GM18517 (cell line): ENCODE measurements around the gene RHEB.

Experiments used
- ATAC-seq: cut with Tn5 transposase; IDR thresholded peaks from one replicate; pipeline ENCODE4 v1.9.1; 2021; ENCODE audit warnings: mild to moderate bottlenecking, moderate library complexity; ENCODE audit not compliant: unreplicated experiment

The RHEB gene

DNA sequence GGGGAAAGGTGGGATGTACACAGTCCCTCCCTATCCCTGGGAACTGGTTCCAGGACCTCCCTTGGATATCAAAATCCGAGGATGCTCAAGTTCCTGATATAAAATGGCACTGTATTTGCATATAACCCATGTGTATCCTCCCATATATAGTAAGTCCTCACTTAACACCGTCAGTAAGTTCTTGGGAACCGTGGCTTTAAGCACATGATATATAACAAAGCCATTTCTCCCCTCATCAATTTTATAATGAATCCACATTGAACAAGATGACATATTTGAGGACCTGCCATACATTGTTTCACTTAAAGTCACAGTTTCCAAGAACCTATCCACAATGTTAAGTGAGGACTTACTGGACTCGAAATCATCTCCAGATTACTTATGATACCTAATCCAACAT lies 85.1 kb downstream of the RHEB start:
- no peak for ATAC-seq

DNA sequence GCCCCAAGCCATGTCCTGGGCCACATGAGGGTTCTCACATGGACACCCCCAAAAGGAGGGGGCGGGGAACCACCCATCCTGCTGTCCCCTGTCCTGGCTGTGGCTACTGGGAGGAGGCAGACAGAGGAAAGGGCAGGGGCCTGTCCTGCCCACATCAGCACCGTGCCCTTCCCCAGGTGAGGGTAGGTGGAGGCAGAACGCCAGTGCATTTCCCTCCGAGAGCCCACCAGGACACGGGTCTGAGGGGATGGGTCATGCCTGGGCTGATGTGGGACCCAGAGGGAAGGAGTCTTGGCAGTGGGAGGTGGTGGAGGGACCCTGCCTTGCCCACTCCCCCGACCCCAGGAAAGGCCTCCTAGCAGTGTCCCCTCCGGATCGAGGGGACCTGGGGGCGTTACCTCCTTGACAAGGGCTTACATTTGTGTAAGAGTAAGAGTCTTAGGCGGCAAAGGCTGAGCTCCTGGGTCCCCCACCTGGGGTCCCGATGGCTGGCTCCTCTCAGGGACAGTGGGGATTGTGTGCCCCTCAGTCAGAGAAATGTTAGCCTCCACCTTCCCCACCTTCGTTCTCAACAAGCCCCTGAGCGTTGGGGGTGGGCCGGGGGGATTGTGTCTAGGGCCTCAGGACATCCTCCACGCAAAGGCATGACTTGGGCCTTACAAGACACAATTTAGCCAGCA lies 85.8 kb downstream of the RHEB start:
- ATAC-seq, result no peak

- ATAC-seq, result no peak
These were observed 86.8 kb downstream of the RHEB start for GRCh38 chr7:151432658-151433521.

GRCh38 chr7:151431768-151432311 lies 87.9 kb downstream of the RHEB start:
- no peak for ATAC-seq

GRCh38 chr7:151431281-151431767 lies 88.4 kb downstream of the RHEB start:
- ATAC-seq, result no peak

DNA sequence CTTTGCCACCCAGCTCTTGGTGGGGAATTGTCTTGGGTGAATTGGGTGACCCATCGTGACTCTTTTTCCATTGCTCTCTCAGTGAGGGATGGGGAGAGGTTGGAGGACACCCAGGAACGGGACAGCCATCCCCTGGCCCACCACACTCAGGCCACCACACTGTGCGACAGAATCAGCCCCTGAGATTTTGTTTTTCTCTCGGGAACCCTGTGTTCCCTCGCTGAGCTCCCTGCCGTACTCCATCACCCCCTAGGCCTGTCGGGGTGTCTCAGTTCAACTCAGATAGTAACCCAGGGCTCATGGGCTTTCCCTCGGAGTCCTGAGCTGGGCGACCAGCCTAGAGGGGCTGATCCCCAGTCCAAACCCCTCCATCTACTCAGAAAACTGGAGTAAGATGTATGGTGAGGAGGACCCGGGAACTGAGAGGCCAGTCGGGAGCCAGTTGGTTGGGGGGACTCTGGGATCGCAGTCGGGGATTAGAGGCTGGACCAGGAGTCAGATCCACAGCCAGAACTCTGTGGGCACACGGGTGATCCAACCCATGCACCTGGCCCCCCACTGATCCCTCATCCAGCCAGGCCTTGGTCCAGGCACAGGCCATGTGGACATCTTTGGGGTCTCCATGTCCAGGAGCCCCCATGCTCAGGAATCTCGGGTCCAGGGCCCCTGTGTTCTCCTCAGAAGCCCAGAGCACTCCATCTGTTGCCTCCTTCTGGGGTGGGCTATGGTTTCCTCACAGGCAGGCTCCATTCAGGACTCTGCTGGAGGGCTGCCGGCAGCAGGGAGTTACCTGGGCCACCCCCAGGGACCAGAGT lies 89.1 kb downstream of the RHEB start:
- no peak for ATAC-seq

DNA sequence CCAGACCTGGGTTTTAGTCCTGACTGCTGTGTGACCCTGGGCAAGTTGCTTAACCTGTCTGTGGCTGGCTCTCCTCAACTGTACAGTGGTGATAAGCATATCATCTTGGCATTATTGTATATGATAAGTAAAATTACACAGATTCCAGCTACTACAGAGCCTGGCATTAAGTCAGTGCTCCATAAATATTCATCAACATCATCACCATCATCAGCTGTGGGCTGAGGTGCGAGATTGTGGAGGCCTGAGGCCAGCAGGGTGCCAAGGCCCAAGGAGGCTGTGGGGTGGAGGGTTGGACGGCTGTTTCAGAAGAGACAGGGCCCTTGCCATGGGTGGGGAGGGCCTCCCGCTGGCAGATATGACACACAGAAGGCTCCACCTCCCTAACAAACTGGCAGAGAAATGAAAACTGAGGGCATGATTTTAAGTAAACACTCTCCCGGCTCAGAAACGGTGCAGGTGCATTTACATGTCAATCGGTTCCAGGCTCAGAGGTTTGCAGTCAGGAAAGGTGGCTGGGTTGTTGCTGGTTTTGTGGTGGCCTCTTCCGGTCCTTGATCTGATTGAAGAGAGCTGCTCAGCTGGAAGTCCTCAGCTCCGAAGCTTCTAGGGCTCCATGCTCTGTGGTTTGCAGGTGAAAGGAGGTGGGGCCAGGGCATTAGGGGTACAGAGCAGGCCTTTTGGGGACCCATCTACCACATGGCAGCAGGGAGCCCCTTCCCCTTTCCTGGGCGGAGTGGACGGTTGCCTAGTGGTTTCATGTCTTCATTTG lies 89.9 kb downstream of the RHEB start:
- ATAC-seq, result no peak

DNA sequence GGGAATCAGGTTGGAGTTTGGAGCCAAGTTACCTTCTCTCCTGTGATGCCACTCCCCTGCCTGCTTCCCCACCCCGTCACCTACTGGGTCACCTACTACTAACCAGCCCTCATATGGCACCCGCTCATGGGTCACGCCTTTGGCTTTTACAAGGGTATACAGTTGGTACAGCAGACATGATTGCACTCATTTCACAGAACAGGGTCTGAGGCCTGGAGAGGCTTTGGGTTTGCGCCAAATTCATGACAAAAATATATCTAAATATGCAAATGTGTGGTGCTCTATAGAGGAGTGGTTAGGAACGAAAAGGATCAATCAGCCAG lies 90.5 kb downstream of the RHEB start:
- no peak for ATAC-seq

DNA sequence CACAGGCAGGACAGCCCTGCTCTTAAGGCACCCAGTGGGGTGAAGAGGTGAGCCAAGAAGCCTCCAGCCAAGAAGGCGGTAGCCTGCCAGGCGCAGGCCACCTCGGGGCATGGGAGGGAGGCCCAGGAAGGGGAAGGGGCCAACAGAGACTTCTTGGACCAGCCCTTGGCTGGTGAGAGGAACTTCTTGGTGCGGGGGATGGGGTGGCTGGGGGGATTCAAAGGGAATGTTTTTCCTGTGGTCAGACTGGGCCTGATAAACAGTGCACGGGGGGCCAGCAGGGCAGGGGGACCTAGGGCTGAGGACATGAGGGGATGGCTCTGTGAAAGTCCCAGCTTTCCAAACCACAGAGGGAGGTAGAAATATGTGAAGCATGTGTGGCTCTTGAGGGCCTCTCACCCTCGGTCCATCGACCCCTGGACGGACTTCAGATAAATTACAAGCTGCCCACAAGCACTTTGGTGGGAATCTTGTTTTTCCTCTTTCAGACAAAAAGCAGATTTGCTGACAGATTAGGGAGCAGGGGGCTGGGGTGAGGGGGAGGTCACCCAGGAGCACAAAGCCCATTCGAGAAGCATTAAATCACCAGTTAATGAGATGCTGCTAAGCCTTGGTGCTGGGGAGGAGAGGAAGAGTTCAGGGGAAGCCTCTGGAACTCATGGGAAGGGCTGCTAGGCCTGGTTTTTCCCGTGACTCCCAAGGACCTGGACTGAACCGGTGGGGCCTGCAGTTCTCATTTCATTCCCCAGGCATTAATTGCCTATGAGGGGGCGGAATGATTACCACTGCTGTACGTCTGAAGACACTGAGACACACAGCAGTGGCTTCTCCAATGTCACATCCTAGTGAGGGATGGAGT lies 91.1 kb downstream of the RHEB start:
- ATAC-seq, result no peak

GRCh38 chr7:151427705-151428377 lies 91.9 kb downstream of the RHEB start:
- ATAC-seq, result no peak

GRCh38 chr7:151426904-151427704 lies 92.6 kb downstream of the RHEB start:
- ATAC-seq, result no peak

- ATAC-seq, result no peak
These were observed 93.2 kb downstream of the RHEB start for GRCh38 chr7:151426441-151426903.

DNA sequence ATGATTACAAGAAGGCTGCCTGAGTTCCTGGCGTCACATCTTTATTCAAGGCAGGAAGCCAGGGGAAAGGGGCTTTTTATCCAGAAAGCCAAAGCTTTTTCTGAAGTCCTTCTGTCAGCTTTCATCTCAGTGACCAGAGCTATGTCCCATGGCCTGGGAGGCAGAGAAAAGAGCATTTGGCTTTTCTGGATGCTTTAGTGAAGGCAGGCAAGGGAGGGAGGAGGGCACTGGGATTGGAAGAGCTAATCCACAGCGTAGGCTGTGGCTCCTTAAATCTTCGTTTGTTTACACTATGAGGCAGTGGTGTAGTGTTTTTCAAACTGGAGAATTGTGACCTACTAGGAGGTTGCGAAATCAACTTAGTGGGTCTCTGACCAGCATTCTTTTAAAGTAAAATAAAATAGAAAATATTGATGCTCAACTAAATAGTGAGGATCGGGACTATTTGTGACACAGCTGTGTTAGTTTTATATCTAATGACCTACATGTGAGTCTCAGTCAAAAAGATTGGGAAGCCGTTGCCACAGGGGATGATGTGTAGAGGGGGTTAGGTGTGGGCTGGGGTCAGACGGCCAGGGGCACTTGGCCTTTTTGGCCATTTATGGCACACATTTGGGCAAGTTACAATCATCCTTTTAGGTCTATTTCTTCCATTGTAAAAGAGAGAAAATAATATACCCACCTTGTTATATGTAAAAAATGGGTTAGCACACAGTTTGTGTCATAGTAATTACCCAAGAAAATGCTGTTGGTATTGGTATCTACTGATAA lies 93.8 kb downstream of the RHEB start:
- ATAC-seq, result no peak

DNA sequence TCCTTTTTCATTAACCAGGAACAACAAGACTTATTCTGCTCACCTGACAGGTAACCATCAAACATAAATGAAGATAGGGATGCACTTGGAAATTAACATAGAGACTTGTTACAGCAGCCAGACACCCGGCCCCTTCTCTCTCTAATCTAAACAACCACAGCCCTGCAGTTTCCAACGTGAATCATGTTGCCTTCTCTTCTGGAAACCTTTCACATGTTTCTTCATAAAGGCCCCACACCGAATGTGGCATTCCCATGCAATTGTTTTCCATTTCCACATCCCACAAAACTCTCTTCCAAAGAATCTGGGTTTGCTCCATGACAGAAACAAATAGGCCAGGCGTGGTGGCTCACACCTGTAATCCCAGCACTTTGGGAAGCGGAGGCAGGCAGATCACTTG lies 94.9 kb downstream of the RHEB start:
- ATAC-seq, result no peak

DNA sequence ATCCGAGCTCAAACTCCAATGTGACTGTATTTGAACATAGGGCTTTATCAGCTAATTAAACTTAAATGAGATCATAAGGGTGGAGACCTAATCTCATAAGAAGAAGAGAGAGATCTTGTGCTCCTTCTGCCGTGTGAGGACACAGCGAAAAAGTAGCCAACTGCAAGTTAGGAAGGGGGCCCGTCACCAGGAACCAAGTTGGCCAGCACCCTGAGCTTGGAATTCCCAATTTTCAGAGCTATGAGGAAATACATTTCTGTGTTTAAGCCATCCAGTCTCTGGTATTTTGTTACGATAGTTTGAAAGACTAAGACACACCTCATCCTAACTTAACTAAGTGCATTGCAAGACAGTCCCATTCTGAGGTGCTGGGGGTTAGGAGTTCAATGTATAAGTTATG lies 95.8 kb downstream of the RHEB start:
- ATAC-seq, result no peak

- no peak for ATAC-seq
These were observed 96.5 kb downstream of the RHEB start for GRCh38 chr7:151423226-151423625.

DNA sequence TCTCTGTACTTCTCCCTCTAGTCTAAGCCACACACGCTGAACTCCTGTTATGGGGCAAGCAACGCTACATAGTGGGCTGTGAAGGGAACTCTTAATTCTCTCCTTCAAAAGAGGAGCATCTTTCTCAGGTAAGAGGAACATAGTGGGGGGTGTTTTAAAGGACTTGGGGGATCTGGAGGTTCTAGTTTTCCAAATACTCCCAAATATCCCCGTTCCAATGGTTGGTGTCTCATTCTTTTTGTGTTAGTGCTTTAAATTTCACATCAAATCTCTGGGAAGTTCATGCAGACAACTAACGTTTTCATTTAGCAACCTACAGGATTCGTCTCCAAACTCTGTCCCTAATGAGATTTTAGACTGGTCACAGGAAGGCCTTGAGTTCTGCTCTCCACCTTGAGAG lies 97.5 kb downstream of the RHEB start:
- no peak for ATAC-seq
